Measurements from ENCODE around the gene CYTH1.

The CYTH1 gene

DNA sequence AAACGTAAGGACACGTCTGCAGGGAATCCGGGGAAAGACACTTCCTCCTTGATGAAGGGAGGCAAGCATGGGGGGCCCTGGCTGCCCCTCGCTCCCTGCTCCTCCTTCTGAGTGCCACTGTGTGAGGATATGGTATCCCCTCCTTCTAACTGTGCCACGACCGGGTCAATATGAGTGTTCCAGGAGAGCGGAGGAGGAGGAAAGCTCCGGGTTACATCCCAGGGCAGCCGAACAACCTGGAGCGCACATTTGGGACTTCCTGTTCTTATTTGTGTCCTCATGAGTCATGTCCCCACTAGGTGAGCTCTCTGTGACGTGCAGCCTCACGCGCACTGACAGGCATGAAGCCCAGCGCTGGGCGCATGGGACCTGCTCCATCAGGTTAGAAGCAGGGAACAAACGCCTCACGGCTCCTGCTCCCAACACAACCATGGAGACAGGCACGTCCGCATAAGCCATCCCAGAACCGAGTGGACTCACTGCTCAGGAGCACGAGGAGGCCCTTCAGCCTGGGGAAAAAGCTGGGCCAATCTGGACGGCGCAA is 112.0 kb downstream of the CYTH1 start:
- no peak for DNase-seq (ENCODE audit: low read depth)

DNA sequence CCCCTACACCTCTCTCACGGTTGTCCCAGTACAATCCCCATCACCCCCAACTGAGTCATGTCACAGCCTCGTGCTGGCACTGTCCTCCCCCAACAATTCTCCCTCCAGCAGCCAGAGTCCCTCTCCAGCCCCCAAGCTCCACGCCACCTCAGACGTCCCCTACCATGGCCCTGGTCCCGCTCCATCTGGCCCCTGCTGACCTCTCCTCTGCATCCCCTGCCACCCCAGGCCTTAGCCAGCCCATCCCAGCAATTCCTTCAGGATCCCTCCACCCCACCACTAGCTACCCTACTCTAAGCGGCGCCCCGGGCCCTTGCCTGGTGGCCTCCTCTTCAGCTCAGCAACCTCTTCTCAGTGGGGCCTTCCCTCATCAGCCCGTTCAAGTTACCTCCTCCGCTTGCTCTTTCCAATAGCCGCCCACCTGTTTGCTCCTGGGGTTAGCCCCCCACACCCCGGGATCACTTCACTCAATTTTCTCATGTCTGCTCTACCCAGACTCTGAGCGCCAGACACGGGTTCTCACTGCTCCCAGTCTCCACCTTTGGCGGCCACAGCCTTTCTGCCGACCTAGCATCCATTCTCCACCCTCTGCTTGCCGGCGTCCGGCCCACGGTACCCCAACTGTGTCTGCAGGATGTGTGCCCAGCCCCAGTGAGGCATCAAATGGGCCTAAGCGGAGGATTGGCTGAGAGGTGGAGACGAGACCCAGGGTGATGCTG is 112.7 kb downstream of the CYTH1 start:
- no peak for DNase-seq (ENCODE audit: low read depth)

- no peak for DNase-seq (ENCODE audit: low read depth)
Observed at GRCh38 chr17:78668847-78669246, 113.2 kb downstream of the CYTH1 start.

DNA sequence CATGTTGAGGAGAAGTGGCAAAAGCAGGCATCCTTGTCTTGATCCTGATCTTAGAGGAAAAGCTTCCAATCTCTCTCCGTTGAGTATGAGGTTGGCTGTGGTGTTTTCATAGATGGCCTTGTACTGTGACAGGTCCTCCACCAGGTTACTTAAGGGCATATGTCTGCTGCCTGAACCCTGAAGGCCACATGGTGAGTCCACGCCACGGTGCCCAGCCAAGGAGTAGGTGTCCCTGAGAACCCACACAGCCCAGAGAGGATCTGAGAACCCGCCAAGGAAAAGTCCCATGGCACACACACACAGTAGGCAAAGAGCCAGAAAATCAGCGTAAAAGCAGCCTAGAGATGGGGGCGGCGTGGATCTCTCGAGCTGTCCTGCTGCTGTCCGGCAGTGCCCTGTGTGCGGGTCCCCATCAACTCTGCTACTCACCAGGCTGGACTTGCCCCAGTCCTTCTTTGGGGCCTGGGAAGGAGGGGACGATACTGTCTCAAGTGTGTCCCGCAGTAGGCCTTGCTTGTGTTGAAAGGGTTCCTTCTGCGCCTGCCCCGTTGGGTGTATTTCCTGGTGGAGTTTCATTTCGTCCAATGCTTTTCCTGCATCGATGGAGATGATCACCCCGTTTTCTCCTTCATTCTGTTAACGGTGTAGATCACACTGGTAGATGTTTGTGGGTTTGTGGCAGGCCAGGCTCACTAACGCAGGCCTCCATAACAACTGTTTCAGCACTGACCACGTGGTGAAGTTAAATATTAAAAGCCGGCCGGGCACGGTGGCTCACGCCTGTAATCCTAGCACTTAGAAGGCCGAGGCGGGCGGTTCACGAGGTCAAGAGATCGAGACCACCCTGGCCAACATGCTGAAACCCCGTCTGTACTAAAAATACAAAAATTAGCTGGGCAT is 114.1 kb downstream of the CYTH1 start:
- no peak for DNase-seq (ENCODE audit: low read depth)

DNA sequence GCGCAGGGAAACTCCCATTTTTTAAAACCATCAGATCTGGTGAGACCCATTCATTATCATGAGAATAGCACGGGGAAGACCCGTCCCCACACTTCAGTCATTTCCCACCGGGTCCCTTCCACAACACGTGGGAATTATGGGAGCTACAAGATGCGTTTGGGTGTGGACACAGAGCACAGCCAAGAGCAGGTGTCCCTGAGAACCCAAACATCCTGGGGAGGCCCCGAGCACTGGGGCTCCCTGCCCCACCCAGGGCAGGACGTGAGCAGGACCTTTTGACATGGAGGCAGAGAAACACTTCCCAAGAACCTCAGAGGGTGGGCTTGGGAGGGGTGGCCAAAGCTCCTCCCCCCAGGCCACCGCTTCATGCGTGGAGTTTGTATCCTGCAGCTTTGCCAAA is 115.0 kb downstream of the CYTH1 start:
- DNase-seq (ENCODE audit: low read depth): no peak

DNA sequence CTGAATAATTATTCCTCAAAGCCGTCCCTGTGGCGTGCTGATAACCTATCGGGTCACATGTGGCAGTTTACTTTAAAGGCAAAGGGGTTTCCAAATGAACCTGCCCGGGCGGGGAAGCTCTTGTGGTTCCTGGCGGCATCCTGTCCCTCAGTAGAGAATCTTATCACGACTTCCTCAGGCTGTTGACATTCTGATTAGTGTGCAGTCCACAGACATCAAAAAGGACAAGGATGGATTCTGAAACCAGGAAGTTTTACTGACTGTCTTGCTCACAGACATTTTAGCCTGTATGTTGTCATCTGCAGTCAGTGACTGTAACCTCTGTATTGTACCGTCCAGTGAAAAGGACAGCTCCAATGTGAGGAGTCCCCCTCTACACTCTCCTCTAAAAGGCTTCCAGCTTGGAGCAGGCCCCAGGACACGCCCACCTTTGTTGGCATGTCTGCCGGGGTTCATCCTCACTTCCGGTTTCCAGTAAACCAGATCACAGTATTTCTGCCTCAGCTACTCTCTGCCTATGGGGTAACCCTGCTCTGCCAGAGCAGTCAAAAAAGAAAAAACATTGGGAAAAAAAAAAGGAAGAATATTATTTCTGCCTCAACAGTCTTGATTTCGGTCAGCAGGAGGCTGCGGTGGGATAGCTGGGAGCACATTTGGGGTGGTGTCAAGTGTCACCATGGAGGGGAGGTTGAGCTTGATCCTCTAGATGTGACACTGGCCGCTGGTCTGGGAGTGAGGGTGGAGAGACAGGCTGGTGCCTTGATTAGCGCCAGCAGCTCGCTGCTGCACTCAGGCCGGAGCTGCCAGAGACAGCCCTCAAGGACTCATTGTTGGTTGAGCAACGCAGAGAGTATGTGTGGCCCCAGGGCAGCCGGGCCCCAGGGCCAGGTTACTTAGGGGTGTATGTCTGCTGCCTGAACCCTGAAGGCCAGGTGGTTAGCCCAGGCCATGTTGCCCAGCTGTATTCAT is 115.8 kb downstream of the CYTH1 start:
- peak; percentile 56 for DNase-seq (ENCODE audit: low read depth)

- DNase-seq (ENCODE audit: low read depth): no peak
Observed at GRCh38 chr17:78665387-78665951, 116.6 kb downstream of the CYTH1 start.

GRCh38 chr17:78664476-78665386 is 117.3 kb downstream of the CYTH1 start:
- DNase-seq (ENCODE audit: low read depth): no peak

GRCh38 chr17:78661093-78661770 is 120.8 kb downstream of the CYTH1 start:
- DNase-seq (ENCODE audit: low read depth): no peak

DNA sequence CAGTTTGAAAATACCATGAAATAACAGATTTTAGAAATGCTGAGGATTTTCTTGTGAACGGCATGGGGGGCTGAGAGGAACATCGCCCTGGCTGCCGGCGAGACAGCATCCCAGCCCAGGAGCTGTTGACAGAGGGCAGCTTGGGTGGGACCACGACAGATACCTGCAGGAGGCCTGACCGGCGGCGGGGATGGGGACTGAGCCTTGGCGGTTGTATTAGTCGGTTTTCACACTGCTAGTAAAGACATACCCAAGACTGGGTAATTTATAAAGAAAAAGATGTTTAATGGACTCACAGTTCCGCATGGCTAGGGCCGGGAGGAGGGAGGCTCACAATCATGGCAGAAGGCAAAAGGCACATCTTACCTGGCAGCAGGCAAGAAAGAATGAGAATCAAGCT is 122.5 kb downstream of the CYTH1 start:
- DNase-seq (ENCODE audit: low read depth): no peak

DNA sequence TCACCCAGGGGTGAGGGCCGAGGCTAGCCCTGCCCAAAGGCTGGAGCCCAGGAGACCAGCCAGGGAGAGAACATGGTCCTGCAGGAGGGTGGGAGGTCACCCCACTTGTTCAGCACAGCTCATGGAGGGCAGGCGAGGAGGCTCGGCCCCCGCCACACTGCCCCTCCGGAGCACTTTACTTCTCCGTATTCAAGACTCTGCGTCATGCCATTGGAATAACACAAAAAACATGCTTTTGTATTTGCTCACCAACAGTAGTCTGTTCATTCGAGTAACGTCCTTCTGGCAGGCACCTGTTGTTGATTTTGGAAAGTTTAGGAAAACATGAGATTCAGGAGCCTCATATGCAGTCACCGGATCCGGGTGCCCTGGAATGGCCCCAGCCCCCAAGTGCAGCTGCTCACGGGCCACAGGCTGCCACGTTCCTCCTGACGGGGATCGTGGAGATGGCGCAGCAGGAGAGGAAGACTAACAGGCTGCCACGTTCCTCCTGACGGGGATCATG is 123.7 kb downstream of the CYTH1 start:
- no peak for DNase-seq (ENCODE audit: low read depth)

GRCh38 chr17:78655251-78655940 is 126.7 kb downstream of the CYTH1 start:
- DNase-seq (ENCODE audit: low read depth): no peak

GRCh38 chr17:78654325-78654724 is 127.7 kb downstream of the CYTH1 start:
- DNase-seq (ENCODE audit: low read depth): no peak

- no peak for DNase-seq (ENCODE audit: low read depth)
Observed at GRCh38 chr17:78653382-78653781, 128.7 kb downstream of the CYTH1 start.

DNA sequence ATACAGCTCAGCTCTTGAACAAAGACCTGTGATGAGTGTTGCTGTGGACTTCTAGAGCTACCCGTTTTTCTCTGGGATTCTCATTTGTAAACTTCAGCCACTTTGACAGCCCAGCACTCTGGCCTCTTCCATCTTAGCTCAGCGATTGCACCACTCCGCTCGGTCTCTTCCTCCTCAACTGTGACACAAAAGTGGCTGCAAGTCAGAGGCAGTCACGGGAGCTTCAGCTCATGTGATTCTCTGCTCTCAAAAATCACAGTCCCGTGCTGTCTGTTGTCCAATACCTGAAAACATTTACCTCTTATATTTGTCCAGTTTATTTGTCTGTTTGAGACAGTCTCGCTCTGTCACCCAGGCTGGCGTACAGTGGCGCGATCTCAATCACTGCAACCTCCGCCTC is 129.2 kb downstream of the CYTH1 start:
- DNase-seq (ENCODE audit: low read depth): no peak

GRCh38 chr17:78652024-78652423 is 130.0 kb downstream of the CYTH1 start:
- DNase-seq (ENCODE audit: low read depth): no peak

DNA sequence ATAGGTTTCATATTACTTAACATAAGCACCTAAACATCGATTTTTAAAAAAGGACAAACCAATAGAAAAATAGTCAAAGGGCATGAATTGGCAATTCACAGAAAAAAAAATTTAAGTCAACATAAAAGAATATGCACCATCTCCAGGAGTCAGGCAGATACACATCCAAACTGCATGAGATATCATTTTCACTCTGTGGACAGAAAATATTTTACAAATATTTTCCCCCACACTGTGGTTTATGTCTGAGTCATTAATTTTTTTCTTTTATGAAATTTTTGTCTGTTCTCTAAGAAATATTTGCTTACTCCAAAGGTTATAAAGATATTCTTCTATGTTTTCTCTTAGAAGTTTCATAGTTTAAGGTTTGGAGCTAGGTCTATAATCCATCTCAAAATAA is 130.5 kb downstream of the CYTH1 start:
- DNase-seq (ENCODE audit: low read depth): no peak

- DNase-seq (ENCODE audit: low read depth): no peak
Observed at GRCh38 chr17:78650093-78650715, 131.9 kb downstream of the CYTH1 start.

DNA sequence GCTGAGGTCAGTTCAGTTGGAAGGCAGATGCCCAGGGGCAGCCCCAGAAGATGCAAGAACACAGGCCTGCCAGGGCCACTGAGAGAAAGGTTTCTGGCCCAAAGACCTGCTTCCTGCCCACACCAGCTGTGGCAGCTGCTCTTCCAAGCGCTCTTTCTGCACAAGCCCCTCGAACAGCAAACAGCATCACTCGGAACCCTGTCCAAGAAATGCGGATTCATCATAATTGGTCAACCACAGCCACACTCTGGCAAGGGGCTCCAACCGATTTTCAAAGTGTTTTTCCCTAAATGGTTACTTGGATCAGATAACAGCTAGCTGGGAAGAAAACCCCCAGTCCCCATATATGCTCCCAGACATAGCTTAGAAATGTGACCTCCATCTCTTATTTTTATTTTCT is 133.8 kb downstream of the CYTH1 start:
- DNase-seq (ENCODE audit: low read depth): no peak

All from T-helper 22 cell (primary cell).